Measurements from ENCODE around the gene SMIM15.

DNA sequence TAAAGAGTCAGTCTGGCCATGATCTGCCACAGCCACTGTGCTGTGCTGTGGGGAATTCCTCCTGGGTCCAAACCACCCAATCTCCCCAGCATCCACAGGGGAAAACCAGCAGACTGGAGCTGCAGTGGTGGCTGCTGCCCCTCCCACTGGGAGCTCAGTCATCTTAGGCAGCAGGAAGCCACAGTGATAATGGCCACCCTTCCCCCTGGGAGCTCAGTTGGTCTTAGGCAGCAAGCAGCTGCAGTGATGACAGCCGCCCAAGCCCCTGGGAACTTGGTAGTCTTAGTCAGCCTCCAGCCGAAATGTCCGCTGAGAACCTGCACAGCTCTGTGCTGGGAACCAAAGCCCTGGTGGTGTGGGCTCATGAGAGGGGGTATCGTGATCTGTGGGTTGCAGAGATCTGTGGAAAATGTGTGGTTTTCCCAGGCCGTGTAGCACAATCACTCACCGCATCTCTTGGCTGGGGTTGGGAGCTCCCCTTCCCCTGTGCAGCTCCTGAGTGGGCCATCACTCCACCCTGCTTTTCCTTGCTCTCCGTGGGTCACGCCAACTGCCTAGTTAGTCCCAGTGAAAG is 38.4 kb upstream of the SMIM15 start:
- TF ChIP-seq, protein P1, sequence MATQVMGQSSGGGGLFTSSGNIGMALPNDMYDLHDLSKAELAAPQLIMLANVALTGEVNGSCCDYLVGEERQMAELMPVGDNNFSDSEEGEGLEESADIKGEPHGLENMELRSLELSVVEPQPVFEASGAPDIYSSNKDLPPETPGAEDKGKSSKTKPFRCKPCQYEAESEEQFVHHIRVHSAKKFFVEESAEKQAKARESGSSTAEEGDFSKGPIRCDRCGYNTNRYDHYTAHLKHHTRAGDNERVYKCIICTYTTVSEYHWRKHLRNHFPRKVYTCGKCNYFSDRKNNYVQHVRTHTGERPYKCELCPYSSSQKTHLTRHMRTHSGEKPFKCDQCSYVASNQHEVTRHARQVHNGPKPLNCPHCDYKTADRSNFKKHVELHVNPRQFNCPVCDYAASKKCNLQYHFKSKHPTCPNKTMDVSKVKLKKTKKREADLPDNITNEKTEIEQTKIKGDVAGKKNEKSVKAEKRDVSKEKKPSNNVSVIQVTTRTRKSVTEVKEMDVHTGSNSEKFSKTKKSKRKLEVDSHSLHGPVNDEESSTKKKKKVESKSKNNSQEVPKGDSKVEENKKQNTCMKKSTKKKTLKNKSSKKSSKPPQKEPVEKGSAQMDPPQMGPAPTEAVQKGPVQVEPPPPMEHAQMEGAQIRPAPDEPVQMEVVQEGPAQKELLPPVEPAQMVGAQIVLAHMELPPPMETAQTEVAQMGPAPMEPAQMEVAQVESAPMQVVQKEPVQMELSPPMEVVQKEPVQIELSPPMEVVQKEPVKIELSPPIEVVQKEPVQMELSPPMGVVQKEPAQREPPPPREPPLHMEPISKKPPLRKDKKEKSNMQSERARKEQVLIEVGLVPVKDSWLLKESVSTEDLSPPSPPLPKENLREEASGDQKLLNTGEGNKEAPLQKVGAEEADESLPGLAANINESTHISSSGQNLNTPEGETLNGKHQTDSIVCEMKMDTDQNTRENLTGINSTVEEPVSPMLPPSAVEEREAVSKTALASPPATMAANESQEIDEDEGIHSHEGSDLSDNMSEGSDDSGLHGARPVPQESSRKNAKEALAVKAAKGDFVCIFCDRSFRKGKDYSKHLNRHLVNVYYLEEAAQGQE (IDR thresholded peaks at IDR 0.05; ENCODE audit: low read depth, low read length) = no peak
- TF ChIP-seq CREB1 (IDR thresholded peaks at IDR 0.05; ENCODE audit: low read depth) (no peak), SUZ12 (IDR thresholded peaks at IDR 0.05; ENCODE audit: unreplicated experiment) (no peak), EGR1 (IDR thresholded peaks at IDR 0.05; ENCODE audit: borderline replicate concordance in 1 of 2, low read depth in 2 of 2, low read length in 2 of 2) (no peak), SIN3A (IDR thresholded peaks at IDR 0.05; ENCODE audit: low read depth, low read length) (no peak), NRF1 (conservative IDR thresholded peaks at IDR 0.05; ENCODE audit: low read depth, low read length) (no peak)
- TF ChIP-seq, protein P2, sequence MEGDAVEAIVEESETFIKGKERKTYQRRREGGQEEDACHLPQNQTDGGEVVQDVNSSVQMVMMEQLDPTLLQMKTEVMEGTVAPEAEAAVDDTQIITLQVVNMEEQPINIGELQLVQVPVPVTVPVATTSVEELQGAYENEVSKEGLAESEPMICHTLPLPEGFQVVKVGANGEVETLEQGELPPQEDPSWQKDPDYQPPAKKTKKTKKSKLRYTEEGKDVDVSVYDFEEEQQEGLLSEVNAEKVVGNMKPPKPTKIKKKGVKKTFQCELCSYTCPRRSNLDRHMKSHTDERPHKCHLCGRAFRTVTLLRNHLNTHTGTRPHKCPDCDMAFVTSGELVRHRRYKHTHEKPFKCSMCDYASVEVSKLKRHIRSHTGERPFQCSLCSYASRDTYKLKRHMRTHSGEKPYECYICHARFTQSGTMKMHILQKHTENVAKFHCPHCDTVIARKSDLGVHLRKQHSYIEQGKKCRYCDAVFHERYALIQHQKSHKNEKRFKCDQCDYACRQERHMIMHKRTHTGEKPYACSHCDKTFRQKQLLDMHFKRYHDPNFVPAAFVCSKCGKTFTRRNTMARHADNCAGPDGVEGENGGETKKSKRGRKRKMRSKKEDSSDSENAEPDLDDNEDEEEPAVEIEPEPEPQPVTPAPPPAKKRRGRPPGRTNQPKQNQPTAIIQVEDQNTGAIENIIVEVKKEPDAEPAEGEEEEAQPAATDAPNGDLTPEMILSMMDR (IDR thresholded peaks at IDR 0.05 in 2 of 3, conservative IDR thresholded peaks at IDR 0.05 in 1 of 3; ENCODE audit: control insufficient read depth in 2 of 3, extremely low read depth in 1 of 3, insufficient read depth in 1 of 3, low read depth in 3 of 3, low read length in 3 of 3) = no peak
- TF ChIP-seq, protein P3, sequence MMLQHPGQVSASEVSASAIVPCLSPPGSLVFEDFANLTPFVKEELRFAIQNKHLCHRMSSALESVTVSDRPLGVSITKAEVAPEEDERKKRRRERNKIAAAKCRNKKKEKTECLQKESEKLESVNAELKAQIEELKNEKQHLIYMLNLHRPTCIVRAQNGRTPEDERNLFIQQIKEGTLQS (IDR thresholded peaks at IDR 0.05; ENCODE audit: borderline replicate concordance, extremely low read depth, low read depth, low read length) = no peak

Data from GM12878 (cell line).